GM18498 (cell line): ENCODE results near the gene SLIT3.

Experiments used
- ATAC-seq: cut with Tn5 transposase; IDR thresholded peaks from one replicate; pipeline ENCODE4 v1.9.1; 2021; ENCODE audit warnings: mild to moderate bottlenecking, moderate library complexity; ENCODE audit not compliant: unreplicated experiment

SLIT3 gene

DNA sequence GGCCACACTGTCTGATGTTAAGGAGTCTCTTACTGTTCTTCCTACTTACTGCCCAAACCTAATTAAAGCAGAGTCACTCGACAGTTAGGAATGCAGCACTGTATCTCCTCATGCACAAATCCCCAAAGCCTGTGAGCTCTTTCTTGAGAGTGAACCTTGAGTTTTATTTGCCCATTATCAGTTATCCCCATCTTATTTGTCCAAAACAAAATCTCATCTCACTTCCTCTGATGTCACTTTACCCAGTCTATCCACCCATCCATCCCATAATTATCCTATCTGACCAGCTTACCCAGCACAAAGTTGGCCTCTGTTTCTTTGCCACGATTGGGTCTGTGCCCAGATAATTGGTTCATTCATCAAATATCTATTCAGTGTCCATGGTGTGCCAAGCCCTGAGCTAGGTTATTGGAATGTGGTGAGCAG lies 250.8 kb downstream of the SLIT3 start:
- no peak for ATAC-seq

DNA sequence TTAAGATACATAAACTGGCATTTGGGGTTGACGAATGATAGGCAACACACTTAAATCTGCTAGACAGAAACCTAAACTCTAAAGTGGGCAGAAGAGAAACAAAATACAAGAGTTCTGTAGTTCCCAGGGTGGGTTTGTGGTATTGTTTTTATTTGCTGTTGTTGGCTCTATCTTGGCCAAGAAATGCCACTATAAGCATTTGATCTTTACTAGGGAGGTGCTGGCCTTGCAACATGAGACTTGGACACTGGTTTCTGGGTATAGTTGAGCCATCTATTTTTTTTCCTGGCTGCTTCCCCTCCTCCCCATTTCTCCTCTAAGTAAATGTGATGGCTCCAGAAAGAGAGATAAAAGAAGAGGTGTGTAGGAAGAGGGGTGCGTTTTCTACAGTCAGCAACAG lies 251.2 kb downstream of the SLIT3 start:
- ATAC-seq, result no peak

DNA sequence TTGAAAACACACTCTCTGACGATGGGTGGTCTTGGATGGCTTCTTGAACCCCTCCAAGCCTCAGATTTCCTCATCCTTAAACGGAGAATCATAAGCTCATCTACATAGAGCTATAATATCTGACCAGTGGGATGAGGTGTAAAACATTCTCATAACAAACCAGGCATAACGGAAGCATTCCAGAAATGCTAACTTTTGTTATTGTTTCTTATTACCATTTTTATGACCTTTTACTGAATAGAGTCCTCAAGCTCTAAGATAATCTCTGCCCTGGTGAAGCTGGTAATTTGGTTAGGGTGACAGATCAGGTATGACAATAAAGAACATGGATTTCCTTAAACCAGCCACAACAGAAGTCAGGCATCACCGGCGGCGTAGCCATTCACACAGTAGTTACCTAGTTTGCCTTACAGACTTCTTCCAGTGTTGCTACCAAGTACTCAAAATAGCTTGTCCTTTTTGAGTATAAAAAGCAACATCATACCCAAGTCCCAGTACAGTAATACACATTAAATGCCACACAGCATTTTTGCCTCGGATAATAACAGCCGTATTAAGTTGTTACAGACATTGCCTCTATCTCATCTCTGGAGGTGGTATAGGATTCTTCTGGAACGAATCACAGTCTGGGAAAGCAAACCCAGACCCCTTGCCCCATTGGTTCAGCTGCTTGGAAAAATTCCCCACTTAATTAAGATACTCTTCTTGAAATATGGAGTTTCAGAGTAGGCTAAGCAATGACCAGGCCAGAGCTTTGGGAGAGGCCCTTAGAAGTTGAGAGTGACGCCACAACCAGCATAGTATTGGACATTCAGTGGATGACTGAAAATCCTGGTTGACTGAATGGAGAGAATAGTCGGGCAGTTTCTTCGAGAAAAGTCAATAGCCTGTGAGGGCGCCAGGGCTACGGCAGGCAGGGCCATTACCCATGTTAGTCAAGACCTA lies 252.5 kb downstream of the SLIT3 start:
- no peak for ATAC-seq

DNA sequence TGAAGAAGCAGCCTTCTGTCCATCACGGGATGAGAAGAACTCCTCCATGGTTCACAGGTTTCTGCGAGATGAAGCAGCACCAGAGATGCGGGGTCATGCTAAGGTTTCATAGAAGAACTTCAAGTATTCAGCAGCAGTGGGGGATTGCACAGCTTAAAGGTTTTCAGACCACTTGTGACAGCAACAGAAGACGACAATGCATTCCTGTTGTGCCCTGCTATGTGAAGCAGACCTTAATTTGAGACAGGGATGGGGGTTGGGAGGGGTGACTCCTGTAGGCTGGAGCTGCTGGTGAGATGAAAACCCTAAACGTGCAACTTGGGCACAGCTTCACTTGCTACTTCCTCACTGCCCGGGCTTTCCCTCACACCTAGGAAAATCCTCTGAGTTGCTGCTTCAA lies 256.0 kb downstream of the SLIT3 start:
- no peak for ATAC-seq

DNA sequence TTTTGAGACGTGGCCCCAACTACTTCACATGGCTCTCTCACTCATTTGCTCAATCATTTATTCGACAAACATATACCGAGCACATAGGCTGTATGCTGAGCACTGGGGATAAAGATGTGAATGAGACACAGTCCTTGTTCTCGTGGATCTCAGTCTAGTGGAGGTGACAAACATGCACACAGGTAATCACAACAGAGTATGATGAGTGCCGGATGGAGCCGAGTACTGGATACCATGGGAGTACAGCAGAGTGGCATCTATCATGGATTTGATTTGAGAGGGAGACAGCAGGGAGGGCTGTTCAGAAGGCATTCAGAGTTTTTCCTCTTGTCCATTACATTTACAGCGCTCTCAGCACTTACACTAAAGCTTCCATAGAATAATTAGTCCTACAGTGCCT lies 259.8 kb downstream of the SLIT3 start:
- no peak for ATAC-seq

DNA sequence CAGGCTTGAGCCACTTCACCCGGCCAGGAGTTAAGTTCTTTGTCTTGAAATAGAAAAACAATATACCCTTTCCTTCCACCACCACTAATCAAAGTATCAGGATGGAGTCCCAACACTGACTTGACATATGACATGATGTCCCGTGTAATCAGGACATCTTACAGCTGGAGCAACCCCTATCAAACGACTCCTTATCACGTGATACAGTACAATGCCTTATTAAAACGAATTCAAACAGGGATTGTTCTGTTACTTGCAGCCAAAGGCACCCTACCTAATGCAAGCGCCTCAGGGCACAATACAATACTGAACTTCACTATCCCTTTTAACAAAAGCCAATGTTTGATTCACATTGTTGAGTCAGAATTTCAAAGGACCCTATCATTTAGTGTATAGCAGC lies 261.3 kb downstream of the SLIT3 start:
- ATAC-seq, result no peak

DNA sequence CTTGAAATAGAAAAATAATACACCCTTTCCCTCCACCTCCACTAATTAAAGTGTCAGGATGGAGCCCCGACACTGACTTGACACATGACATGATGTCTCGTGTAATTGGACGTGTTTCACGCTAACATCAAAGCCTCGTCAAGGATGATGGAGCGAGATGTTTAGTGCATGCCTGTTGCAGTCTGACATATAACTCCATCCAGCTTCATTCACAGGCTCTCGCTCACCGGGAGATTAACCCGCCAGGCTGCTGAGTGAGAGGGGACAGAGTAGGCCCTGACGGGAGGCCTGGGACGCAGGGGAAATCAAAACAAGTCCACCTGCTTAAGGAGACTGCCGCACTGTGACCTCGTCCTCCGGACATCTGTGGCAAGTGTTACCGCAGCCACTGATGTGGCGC lies 263.5 kb downstream of the SLIT3 start:
- no peak for ATAC-seq

DNA sequence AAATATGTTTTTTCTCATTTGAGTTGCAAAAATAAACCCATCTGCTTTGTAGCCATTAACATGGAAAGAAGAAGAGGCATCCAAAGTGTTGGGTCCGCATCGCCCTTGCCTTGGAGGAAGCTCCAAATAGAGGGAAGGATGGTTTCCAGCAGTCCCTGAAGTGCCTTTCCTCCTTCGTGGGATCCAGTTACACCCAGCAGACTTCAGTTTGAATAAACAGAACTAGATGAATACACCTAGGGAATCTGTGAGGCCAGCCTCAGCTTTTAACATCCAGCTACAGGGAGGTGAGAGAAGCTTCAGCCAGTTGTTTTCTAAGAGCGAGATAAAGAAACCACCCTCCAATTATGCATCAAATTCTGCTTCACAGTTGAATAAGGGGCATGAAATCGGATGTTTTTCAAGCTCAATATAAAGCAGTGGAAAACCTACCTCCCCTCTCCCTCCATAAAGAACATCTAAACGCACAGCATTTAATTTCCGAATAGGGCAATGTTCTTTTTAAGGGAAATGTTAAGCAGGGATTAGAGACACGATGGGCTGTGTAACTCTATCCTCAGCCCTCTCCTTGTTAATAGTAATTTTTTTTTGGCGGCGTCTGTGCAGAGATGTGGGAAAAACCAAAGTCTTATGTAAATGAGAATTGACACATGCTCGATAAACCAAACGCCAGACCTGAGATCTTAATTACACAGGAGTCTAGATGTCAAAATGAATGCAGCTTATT lies 264.7 kb downstream of the SLIT3 start:
- ATAC-seq, result no peak

DNA sequence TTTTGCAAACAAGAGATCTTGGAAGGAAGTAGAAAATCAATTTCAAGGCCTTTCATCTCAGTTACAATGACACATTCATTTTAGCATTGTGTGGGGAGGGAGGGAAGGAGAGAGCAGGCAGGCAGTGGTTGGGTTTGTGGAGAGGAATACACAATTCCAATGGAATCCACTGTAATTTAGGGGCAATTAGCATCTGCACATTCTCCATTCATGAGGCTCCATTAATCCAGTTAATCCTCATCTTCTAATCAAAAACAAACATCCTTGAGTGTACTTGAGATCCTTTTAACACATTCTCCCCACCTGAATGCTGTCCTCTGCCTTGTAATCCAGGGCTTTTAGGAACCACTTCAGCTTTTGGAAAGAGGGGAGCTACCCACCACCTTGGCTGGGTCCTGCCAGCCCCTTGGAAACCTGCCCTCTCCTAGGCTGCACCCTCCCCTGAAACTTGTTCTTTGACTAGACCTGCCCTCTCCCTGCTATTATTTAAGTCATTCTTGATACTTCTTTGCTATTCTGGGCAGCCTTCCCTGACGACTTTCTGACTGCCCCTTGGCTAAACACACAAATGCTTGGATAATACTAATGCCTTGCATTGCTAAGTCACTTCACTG lies 271.2 kb downstream of the SLIT3 start:
- no peak for ATAC-seq

DNA sequence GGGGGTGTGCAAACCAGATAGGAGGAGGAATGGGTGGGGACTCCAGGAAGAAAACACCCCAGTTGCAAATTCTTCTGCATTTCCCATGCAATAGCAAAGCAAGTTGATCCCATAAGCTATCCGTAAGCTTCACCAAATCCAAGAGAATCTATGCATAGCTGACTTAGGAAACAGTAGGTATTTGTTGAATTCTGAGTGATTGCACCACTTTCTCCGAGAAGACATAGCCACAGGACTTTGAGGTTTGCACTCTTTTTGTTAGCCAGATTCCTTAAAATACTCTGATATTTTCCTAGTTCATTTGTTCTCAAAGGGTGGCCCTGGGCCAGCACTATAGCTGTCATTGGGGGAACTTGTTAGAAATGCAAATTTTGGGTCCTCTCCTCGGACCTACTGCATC lies 271.9 kb downstream of the SLIT3 start:
- ATAC-seq, result no peak

DNA sequence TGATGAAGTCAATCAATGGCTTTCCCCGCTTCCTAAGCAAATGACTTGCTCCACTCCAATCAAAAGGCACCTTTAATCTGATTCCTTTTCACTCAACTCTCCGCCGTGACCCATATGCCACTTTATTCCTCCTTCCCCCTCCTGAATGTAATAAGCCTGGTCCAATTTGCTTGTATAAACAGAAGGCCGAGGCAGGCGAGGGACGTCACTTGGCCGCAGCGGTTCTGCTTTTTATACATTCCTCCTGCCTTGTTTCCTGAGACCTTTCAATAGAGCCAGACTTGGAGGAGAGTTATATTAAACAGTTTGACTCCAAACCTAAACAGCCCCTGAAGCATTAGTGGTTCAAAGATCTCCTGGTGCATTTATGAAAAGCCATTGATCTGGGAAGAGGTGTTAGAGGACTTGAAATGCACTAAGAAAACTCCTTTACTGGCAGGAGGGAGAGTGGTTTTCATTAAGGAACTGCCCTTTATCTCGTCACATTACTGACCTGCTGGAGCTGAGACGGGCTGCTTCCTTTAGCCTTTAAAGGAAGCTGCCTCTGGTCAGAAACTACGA lies 273.4 kb downstream of the SLIT3 start:
- ATAC-seq, result no peak

DNA sequence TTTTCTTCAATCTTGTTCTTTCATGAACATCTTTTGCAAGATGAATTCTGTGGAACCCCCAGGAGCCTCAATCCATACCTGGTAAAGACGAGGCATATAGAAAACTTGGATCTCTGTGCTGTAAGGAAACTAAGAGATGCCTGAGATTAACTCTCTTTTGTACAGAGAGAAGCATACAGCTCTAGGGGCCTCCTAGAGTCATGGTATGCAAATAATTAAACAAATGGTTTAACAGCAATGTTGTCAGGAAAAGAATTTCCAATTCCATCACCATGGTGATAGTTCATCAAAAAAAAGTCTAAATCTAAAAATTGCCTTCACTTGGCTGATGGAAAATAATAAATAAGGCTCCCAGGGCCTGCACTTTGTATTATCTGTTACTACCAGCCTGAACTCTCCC lies 275.4 kb downstream of the SLIT3 start:
- no peak for ATAC-seq

DNA sequence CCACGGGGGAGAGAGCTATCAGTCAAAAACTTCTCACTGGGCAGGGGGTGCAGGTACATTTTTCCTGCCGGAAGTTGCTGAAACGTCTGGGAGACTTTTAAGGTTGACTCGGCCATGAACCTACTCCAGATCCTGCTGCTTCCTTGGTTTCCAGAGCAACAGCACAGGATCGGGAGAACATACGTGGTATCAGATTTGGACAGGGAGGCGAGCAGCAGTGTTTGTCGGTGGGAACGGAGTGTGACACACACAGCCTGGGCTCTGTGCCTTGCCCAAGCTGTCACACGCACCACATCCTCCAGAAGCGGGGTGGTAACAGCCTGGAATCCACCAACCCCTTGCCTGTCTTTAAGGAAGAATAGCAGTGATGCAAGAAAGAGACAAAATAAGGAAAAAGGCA lies 276.5 kb downstream of the SLIT3 start:
- no peak for ATAC-seq

DNA sequence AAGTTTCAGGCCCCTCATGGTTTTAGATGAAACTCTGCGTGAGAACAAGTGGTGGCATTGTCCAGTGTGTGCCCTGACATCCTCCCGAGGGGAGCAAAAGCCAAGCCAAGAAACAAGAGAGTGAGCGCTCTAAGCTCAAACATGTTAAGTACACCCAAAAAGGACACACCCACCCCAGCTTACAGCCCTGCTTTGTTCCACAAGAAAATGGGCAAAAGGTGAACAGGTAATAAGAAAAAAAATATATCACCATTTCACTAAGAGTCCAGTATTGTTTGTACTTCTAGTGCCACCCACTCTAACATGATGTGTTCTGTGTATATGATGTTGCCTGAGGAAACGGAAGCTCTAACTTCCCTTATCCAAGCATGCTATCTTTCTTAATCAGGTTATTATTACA lies 278.2 kb downstream of the SLIT3 start:
- ATAC-seq, result no peak

DNA sequence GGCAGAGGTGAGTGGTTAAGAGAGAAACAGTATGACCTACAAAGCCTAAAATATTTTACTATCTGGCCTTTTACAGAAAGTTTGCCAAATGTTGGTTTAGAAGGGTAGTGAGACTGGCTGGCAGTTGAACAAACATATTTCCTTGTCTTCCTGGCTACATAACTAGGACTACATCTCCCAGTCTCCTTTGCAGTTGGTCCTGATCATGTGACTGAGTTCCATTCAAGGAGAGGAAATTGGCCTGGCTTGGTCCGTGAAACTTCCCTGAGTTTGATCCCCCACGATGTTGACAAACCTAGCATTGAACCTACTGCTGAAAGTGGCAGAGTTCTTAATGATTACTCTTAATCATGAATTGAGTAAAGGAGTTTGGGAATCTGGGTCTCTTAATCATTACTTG lies 280.8 kb downstream of the SLIT3 start:
- ATAC-seq, result no peak

DNA sequence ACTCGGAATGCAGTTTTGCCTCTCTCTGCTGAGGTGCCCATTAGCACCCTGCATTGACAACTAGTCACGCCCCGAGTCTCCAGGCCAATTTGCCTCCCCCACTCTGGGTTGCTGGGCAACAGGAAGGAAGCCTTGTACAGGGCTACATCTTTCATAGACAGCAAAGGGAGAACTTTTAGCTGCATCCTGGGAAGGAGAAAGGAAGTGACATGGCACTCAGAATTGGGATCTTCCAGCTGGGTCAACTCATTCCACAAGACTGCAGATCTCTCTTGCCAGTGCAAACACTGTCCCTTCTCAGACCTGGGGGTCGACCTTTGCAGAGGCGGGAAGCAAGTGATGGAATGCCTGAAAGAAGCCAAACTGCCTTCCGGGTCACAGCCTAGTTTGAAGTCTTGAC lies 282.0 kb downstream of the SLIT3 start:
- ATAC-seq, result no peak

DNA sequence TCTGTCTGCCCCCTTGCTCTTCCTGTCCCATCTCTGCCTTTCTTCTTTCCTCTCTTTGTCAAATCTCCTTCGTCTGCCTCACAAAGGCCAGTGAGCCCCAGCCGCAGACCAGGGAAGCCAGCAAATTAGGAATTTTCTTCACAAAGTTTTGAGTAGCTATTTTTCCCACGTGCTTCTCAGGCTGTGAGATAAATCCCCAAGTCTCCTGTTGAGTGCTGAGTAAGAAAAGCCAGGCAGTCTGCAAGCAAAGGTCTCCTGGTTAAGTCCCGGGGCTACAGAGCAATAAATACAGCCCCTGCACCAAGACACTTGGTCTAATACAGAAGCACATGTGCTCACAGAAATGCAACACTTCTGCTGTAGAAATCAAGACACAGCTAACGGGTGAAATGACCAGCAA lies 284.9 kb downstream of the SLIT3 start:
- no peak for ATAC-seq

DNA sequence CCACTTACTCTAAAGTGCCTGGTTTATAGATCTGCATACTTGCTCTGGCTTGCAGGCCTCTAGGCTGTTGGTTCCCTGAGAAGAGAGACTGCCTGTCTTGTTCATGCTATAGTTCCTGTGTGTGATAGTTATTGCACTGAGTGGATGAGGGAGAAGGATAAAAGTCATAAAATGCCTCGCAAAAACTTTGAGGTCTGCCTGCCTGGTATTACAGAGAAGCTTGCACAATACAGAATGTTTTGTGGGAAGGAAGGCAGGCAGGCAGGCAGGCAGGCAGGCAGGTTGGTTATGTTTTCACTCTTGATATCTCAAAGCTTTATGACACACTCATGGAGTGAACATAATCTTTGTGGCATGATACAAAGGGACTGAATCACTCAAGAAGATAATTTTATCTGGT lies 287.1 kb downstream of the SLIT3 start:
- ATAC-seq, result no peak

DNA sequence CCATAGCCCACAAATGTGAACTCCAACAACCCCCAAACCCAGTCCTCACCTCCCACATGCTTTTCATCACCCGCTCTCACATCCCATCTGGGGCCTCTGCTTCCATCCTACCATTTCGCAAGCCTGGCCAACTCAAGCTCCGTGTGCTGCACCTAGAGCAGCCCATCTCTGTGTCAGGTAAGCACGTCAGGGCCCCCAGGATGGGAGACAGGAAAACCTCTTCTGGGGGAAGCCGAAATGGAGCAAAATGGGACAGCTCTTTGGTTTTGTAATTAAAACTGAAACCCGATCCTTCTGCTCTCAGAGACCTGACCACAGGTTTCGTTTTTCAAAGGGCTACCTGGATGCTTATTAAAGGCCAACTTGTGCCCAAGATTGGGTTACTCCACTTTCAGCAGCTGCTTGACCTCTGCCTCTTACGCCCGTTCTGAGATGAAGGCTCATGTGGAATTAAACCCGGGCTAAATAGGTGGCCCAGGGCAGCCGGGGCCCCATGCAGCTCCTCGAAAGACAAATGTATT lies 287.7 kb downstream of the SLIT3 start:
- no peak for ATAC-seq

DNA sequence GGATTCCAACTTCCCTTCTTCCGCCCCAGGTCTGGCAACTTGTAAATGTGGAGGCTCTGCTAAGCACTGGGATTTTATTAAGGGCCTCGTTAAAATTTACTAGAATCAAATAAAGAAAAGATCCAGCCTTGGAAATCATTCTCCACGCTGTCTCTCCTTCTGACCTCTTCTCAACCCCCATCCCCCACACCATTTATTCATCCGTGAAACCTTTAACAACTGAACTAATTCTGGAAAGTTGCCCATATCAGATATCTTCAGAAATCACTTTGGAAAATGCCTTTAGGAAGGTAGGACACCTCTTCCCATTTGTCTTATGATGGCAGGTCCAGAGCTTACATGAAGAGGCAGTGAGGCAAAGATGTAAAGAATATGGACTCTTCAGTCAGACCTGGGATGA lies 288.5 kb downstream of the SLIT3 start:
- no peak for ATAC-seq

DNA sequence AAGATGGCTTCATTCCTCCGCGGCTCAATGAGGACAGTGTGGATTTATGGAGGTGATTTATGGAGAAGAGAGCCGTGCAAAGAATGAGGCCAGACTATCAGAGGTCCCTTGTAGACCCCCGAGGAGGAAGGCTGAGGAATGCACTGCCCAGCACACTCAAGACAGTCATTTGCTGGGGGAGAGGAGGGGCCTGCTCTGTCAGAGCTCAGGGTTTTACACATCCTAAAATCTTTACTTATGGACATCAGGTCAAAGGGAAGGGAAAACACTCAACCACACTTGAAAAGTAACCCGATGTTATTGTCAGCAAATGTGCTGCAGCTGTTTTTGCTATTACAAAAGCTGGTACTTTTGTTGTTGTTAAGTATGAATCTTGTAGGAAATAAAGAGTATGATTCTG lies 289.5 kb downstream of the SLIT3 start:
- no peak for ATAC-seq
